ENCODE results near the gene SYNE3.

The SYNE3 gene

GRCh38 chr14:95541346-95541745 lies 24.9 kb upstream of the SYNE3 start:
- no peak for DNase-seq (ENCODE audit: low read depth)

DNA sequence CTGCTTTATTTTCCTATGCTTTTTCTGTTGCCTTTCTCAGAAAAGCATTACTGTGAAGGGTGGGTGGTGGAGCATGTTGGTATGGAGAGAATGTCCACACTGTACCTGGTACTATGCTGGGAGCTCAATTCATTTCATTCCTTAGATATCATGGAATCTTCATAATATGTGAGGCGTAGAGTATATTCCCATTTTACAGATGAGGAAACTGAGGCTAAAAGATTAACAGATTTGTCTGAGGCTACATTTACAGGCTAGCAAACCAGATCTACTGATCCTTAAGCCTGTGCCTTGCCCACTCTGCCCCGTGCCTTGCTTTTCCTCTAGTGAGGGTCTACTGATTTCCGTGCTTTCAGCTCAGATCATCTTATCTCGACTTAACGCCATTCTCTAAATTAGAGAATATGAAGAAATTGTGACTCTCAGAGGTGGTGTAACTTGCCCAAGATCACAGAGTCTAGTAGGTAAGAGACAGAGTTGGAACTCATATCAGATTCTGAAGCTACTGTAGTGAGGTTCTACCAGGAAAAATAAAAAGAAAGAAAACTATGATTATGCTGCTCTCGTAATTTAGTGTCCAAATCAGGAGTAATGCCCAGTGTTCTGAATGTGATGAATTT lies 23.9 kb upstream of the SYNE3 start:
- DNase-seq (ENCODE audit: low read depth) = no peak

DNA sequence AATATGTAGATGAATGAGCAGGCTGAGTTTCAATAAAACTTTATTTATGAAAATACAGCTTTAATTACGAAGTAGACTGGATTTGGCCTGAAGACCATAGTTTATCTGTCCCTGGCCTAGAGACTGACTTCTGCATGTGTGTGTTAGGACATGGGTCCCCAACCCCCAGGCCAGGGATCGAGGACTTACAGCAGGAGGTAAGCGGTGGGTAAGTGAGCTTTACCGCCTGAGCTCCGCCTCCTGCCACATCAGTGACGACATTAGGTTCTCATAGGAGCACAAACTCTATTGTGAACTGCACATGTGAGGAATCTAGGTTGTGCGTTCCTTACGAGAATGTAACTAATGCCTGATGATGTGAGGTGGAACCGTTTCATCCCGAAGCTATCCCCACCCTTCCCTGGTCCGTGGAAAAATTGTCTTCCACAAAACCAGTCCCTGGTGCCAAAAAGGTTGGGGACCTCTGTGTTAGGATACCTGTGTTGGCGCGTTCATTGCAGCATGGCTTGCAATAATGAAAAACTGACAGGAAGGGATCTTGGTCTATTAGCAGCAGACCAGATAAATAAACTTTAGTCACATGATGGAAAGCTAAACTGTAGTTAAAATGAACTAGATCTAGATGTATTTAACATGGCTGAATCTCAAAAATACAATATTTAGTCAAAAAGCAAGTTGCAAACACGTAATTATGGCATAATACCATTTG lies 22.5 kb upstream of the SYNE3 start:
- DNase-seq (ENCODE audit: low read depth) = no peak

DNA sequence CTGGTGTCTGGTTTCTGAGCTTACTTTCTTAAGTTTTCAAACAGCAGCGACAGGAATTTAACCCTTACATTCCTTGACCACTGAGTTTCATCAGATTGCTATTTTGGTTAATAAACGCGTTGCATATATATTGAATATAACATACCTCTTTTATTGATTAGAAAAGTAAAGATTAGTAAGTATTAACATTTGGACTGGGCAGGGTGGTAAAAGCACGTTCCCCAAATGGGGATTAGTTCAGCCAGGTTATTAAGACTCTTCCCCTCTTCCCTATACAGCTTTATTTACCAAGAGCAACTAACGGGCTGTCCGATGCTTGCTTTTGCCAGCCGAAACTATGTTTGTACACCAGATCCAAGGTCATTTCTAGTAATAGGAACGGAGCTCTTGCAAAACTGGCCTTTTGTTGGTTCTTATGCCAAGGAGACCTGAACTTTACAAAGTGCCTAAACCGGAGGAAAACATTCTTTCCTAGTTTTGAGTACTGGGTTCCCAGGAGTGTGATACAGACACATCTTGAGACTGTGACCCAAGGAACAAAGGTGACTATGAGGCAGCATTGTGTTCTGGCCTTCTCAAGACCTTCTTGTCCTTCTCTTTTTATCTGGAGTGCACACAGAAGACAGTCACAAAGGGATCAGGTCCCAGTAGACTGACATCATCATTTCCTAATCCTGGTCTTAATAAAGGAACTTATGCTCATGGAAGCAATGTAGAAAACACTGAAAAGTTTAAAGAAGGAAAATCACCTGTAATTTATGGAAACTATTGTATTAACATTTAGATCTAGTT lies 21.0 kb upstream of the SYNE3 start:
- DNase-seq (ENCODE audit: low read depth) = no peak

- DNase-seq (ENCODE audit: low read depth) = no peak
Observed at GRCh38 chr14:95536671-95537070, 20.2 kb upstream of the SYNE3 start.

DNA sequence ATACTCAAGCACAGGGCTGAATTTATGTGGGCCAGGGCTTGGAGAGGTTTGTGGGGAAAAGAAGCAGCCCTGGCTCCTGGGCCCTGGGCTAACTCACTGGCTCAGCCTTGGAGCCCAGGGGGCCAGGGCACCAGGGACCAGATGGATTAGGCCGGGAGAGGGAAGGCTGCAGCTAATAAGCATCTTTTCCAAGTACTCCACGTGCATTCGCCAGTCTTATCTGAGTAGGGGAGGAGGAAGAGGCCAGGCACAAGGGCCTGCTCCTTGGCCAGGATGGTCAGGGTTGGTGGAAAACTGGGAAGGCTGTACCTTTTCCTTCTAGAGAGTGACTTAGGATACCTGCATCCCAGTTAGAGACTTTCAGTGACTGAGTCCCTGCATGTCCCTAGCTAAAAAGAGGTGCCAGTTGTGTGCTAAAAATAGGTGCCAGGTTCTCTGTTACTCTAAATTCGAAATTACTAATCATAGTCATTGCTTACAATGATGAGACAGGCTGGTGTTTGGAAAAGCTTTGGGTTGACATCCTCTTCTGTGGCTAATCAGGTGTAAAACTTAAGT lies 19.7 kb upstream of the SYNE3 start:
- no peak for DNase-seq (ENCODE audit: low read depth)

DNA sequence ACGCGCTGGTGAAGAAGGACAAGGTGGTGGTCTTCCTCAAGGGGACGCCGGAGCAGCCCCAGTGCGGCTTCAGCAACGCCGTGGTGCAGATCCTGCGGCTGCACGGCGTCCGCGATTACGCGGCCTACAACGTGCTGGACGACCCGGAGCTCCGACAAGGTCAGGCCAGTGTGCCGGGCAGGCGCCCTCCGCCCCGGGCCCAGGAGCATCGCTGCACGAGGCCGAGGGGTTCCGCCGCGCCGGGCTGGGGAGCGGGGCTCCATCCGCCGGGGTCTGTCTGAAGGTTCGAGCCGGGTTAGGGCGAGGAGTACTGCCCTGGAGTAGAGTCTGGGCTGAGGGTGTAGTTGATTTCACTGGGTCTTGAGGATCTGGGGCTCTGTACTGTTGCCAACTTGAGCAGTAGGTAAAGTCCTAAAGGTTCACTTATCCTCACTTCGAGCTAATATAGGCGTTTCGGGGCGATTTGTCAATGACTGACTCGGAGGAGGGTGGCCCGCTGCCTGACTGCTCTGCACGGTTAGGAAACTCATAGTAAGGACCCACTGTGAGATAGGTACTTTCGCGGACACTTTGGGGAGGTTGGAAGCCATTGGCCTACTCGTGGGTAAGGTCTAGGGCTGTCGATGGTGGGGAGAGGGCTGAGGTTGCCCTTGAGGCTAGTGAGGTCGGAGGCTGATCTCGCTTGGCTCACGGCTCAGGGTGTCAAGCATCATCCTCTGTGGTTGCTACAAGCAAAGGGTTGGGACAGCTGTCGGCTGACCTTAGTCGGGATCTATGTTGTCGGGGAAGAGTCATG lies 19.0 kb upstream of the SYNE3 start:
- DNase-seq (ENCODE audit: low read depth) = no peak

GRCh38 chr14:95534299-95535225 lies 18.1 kb upstream of the SYNE3 start, which contains the start of gene GLRX5:
GLRX5 (plus strand) TSS chr14:95535050; CDS start chr14:95535090, 40 bp downstream.
- DNase-seq (ENCODE audit: low read depth) = peak; percentile 99

DNA sequence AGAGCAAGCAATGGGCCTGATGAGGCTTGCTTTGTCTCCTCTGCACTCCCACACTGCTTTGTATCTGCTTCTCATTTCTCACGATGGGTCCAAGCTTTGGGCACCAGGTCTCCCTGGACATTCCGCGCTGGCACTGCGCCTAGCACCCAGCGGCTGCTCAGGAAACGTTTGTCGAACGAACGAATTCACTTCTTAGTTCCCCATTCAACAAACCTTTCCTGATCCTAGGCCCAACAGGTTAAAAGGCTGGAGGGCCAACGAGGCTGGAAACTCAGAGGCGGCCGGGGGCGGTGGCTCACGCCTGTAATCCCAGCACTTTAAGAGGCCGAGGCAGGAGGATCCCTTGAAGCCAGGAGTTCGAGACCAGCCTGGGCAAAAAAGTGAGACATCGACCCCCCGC lies 17.4 kb upstream of the SYNE3 start:
- DNase-seq (ENCODE audit: low read depth) = no peak

- DNase-seq (ENCODE audit: low read depth) = no peak
Observed at GRCh38 chr14:95533391-95533821, 17.0 kb upstream of the SYNE3 start.

GRCh38 chr14:95531969-95532368 lies 15.5 kb upstream of the SYNE3 start:
- DNase-seq (ENCODE audit: low read depth) = no peak

DNA sequence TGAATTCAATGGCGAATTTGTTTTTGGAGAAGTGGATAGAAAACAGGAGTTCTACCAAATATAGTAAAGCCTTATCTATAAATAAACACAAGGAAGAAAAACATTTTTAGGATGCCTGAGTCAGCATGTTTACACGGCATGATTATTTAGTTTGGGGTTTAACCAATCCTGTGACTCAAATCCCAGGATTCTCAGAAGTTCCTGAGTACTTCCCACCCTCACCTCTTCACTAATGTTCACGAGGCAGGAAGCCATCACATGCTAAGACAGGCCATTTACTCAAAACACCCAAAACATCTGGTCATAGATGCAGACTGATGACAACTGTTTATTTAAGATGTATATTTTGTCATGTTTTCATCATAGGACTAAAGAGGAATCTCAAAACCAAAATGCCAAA lies 15.0 kb upstream of the SYNE3 start:
- DNase-seq (ENCODE audit: low read depth) = no peak

GRCh38 chr14:95530473-95531276 lies 14.2 kb upstream of the SYNE3 start:
- DNase-seq (ENCODE audit: low read depth) = no peak

GRCh38 chr14:95529216-95529615 lies 12.8 kb upstream of the SYNE3 start:
- no peak for DNase-seq (ENCODE audit: low read depth)

GRCh38 chr14:95527387-95528002 lies 11.0 kb upstream of the SYNE3 start:
- no peak for DNase-seq (ENCODE audit: low read depth)

GRCh38 chr14:95526483-95527386 lies 10.3 kb upstream of the SYNE3 start:
- no peak for DNase-seq (ENCODE audit: low read depth)

GRCh38 chr14:95525999-95526398 lies 9.5 kb upstream of the SYNE3 start:
- DNase-seq (ENCODE audit: low read depth) = no peak
